ENCODE data around the gene DMKN.
A peak's percentile ranks its signal among the peaks of the same experiment; 100 is the strongest.

DMKN gene

DNA sequence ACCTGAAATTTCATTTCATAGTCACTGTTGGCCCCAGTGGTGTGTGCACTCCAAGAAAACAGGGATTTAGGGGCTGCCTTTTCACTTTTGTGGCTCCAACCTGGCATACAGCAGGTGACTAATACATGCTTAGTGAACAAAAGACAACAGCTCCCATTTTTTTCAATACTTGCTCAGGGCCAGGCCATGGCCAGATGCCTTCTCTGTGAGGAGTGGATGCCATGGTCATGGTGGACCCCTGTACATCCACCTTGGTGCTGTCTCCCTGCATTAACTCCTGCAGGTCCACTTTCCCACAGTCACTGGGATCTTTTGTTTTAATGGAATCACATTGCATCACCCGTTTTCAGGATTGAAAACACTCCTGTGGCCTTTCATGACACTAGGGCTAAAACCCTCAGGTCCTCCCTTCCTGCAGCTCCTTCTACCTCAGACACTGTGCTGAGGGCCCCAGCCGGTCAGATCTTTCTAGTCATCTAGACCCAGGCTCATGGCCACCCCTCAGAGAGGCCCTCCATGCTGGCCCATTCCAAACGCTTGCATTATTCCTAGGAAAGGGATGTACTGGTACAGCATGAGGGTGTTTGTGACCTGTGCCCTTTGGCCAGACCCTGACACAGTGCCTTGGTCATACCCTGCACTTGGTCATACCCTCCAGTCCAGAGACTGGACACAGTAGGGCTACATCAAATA is 30.8 kb upstream of the DMKN start:
- no peaks in the 10 kb centered on the region for H3K9me3 ChIP-seq (ENCODE audit: insufficient read depth, low read length)
- peaks cover 36% of the 10 kb centered on the region for H3K79me2 ChIP-seq (ENCODE audit: low read length)
- H4K20me1 ChIP-seq (ENCODE audit: insufficient read depth, low read length) = no peaks in the 10 kb centered on the region; the same call in 1 of the 2 replicates
- peak overlapping the region; percentile 94 for H3K9ac ChIP-seq (ENCODE audit: low read length)
- peak overlapping the region; percentile 51; the same call in 1 of the 2 replicates for H3K27ac ChIP-seq (ENCODE audit: low read length)
- TF ChIP-seq, protein P1, sequence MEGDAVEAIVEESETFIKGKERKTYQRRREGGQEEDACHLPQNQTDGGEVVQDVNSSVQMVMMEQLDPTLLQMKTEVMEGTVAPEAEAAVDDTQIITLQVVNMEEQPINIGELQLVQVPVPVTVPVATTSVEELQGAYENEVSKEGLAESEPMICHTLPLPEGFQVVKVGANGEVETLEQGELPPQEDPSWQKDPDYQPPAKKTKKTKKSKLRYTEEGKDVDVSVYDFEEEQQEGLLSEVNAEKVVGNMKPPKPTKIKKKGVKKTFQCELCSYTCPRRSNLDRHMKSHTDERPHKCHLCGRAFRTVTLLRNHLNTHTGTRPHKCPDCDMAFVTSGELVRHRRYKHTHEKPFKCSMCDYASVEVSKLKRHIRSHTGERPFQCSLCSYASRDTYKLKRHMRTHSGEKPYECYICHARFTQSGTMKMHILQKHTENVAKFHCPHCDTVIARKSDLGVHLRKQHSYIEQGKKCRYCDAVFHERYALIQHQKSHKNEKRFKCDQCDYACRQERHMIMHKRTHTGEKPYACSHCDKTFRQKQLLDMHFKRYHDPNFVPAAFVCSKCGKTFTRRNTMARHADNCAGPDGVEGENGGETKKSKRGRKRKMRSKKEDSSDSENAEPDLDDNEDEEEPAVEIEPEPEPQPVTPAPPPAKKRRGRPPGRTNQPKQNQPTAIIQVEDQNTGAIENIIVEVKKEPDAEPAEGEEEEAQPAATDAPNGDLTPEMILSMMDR (IDR thresholded peaks at IDR 0.05; ENCODE audit: low read depth, low read length) = no peak
- TF ChIP-seq EZH2phosphoT487 (IDR thresholded peaks at IDR 0.05; ENCODE audit: low read depth) = no peak
- peaks cover 16% of the 10 kb centered on the region for H3K36me3 ChIP-seq (replicated peaks; ENCODE audit: low read depth, low read length)
- H3K27me3 ChIP-seq (ENCODE audit: low read depth, low read length) = no peaks in the 10 kb centered on the region
- H2AFZ ChIP-seq (ENCODE audit: low read depth, low read length) = no peak overlapping the region; the same call in 1 of the 2 replicates
- peak overlapping the region; percentile 99 for H3K4me2 ChIP-seq (ENCODE audit: low read length)
- H3K4me1 ChIP-seq (ENCODE audit: low read length) = peaks cover 25% of the 10 kb centered on the region
- H3K4me3 ChIP-seq (ENCODE audit: low read length) = peak overlapping the region; percentile 89

DNA sequence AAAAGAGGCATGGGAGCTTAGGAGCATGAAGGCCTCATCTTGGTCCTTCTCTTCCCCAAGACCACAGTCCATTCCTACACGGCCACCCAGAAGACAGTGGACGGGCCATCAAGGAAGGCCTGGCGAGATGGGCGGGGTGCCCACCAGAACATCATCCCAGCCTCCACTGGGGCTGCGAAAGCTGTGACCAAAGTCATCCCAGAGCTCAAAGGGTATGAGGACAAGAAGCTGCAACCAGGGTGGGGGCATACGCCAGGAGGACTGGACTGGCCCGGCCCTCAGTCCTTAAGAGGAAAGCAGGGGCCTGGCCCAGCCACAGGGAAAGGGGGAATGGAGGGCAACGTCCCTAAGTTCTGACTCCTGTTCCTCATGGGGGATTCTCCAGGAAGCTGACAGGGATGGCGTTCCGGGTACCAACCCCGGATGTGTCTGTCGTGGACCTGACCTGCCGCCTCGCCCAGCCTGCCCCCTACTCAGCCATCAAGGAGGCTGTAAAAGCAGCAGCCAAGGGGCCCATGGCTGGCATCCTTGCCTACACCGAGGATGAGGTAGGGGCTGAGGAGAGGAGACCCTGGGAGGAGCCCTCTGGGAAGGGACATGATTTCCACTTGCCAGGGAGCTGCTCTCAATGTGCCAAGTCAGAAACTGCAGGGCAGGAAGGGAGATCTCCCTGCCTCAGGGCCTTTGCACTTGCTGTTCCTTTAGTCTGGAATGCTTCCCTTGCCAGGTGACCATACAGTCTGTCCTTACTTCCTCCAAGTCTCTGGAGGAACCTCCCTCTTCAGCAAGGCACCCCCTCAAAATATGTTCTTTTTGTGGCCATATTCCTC is 30.0 kb upstream of the DMKN start:
- Histone ChIP-seq H3K9ac (ENCODE audit: low read length) (no peak overlapping the region), H2AFZ (ENCODE audit: low read depth, low read length) (no peak overlapping the region), H3K79me2 (ENCODE audit: low read length) (peaks cover 36% of the 10 kb centered on the region), H4K20me1 (ENCODE audit: insufficient read depth, low read length) (no peaks in the 10 kb centered on the region; the same call in 1 of the 2 replicates), H3K4me1 (ENCODE audit: low read length) (peaks cover 19% of the 10 kb centered on the region), H3K27ac (ENCODE audit: low read length) (no peak overlapping the region), H3K4me2 (ENCODE audit: low read length) (peak overlapping the region; percentile 99; the same call in 1 of the 2 replicates), H3K36me3 (replicated peaks; ENCODE audit: low read depth, low read length) (peaks cover 16% of the 10 kb centered on the region), H3K9me3 (ENCODE audit: insufficient read depth, low read length) (no peaks in the 10 kb centered on the region), H3K4me3 (ENCODE audit: low read length) (no peak overlapping the region), H3K27me3 (ENCODE audit: low read depth, low read length) (no peaks in the 10 kb centered on the region)
- TF ChIP-seq, protein P1 (IDR thresholded peaks at IDR 0.05; ENCODE audit: low read depth, low read length) = no peak
- no peak for TF ChIP-seq EZH2phosphoT487 (IDR thresholded peaks at IDR 0.05; ENCODE audit: low read depth)

DNA sequence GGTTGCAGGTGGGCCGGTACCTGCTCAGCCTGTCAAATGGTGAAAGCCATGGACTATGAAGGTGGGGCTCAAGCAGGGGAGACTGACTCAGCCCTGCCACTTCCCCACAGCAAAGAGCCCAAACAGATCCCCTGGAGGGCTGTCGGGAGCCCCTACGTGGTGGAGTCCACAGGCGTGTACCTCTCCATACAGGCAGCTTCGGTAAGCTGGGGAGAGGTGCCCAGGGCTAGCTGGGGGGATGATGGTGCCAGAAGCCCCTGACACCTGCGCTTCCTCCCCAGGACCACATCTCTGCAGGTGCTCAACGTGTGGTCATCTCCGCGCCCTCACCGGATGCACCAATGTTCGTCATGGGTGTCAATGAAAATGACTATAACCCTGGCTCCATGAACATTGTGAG is 28.8 kb upstream of the DMKN start:
- Histone ChIP-seq H2AFZ (ENCODE audit: low read depth, low read length) (no peak overlapping the region), H3K4me2 (ENCODE audit: low read length) (no peak overlapping the region), H4K20me1 (ENCODE audit: insufficient read depth, low read length) (no peaks in the 10 kb centered on the region), H3K4me3 (ENCODE audit: low read length) (no peak overlapping the region), H3K9me3 (ENCODE audit: insufficient read depth, low read length) (no peaks in the 10 kb centered on the region), H3K9ac (ENCODE audit: low read length) (no peak overlapping the region), H3K27me3 (ENCODE audit: low read depth, low read length) (no peaks in the 10 kb centered on the region), H3K36me3 (replicated peaks; ENCODE audit: low read depth, low read length) (peaks cover 12% of the 10 kb centered on the region), H3K79me2 (ENCODE audit: low read length) (peaks cover 35% of the 10 kb centered on the region), H3K4me1 (ENCODE audit: low read length) (peaks cover 15% of the 10 kb centered on the region), H3K27ac (ENCODE audit: low read length) (no peak overlapping the region)
- TF ChIP-seq, protein P1 (IDR thresholded peaks at IDR 0.05; ENCODE audit: low read depth, low read length) = no peak
- TF ChIP-seq EZH2phosphoT487 (IDR thresholded peaks at IDR 0.05; ENCODE audit: low read depth) = no peak

DNA sequence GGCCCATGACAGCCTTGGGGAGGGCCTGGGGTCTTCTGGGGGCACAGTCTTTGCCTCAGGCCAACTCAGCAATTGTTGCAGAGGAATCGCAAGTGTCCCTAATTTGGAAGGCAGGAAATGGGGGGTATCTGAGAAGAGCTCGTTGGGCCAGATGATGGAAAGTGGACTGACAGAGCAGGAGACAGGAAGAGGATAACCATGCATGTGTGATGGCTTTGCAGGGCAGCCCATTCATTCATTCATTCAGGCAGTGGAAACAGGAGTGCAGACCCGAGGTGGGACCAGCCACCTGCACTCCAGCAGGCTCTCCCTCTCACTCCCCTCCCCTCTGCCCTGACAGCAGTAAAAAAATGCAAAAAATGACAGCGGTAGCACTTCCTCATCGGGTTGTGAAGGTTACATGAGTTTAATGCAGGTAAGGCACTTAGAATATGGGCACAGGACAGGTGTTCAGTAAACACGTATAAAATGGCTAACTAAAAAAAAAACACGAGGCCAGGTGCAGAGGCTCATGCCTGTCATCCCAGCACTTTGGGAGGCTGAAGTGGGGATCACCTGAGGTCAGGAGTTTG is 27.0 kb upstream of the DMKN start:
- H3K27ac ChIP-seq (ENCODE audit: low read length) = no peak overlapping the region

More for the DNA sequence above, 27.0 kb upstream of the DMKN start:
- Histone ChIP-seq H3K9ac (ENCODE audit: low read length) (no peak overlapping the region), H3K4me1 (ENCODE audit: low read length) (peaks cover 8% of the 10 kb centered on the region), H3K9me3 (ENCODE audit: insufficient read depth, low read length) (no peaks in the 10 kb centered on the region), H3K4me3 (ENCODE audit: low read length) (no peak overlapping the region), H4K20me1 (ENCODE audit: insufficient read depth, low read length) (no peaks in the 10 kb centered on the region), H3K4me2 (ENCODE audit: low read length) (no peak overlapping the region), H3K36me3 (replicated peaks; ENCODE audit: low read depth, low read length) (peaks cover 6% of the 10 kb centered on the region), H3K27me3 (ENCODE audit: low read depth, low read length) (no peaks in the 10 kb centered on the region), H3K79me2 (ENCODE audit: low read length) (peaks cover 17% of the 10 kb centered on the region), H2AFZ (ENCODE audit: low read depth, low read length) (no peak overlapping the region)
- TF ChIP-seq EZH2phosphoT487 (IDR thresholded peaks at IDR 0.05; ENCODE audit: low read depth) = no peak
- TF ChIP-seq, protein P1 (IDR thresholded peaks at IDR 0.05; ENCODE audit: low read depth, low read length) = no peak

All from OCI-LY3 (cell line).